Type B pancreatic cell (in vitro differentiated cells): ENCODE measurements around the gene OIT3. TPM values are rescaled to one million over a fixed set of nuclear protein-coding genes. Genes with fewer than 3 reads are reported as not detected.
"Not testable (repeated sequence)": the region's sequence is repeated elsewhere in the genome, so short reads cannot be mapped to it uniquely, and the experiment has no call there.

Source experiments
- DNase-seq: peaks from one replicate; pipeline ENCODE4 v3.0.0; 2021; ENCODE audit warnings: mixed read lengths; ENCODE audit not compliant: unreplicated experiment; ENCODE audit errors: extremely low spot score
- H3K27ac Mint-ChIP-seq: 2 replicates; pipeline ENCODE4 v1.8.0; 2021; ENCODE audit warnings: mild to moderate bottlenecking, mixed read lengths
- H3K27me3 Mint-ChIP-seq: 2 replicates; pipeline ENCODE4 v1.8.0; 2021; ENCODE audit warnings: mixed read lengths
- H3K36me3 Mint-ChIP-seq: 2 replicates; pipeline ENCODE4 v1.8.0; 2021; ENCODE audit warnings: mixed read lengths
- H3K4me1 Mint-ChIP-seq: one replicate; pipeline ENCODE4 v1.8.0; 2021; ENCODE audit warnings: mixed read lengths; ENCODE audit not compliant: unreplicated experiment
- H3K4me3 Mint-ChIP-seq: 2 replicates; pipeline ENCODE4 v1.8.0; 2021; ENCODE audit warnings: mild to moderate bottlenecking, mixed read lengths
- H3K9me3 Mint-ChIP-seq: 2 replicates; pipeline ENCODE4 v1.8.0; 2021; ENCODE audit warnings: mixed read lengths
- total RNA-seq: library from RNA; stranded (reverse); gene quantifications from 2 replicates; pipeline ENCODE4 v1.2.1, GENCODE V29; 2021; ENCODE audit warnings: low replicate concordance
- TF ChIP-seq, protein P1 (sequence below): fragments of 200-600 bp; sonication (generic); conservative IDR thresholded peaks from 2 replicates; pipeline ENCODE4 v1.5.0; 2021; ENCODE audit warnings: antibody characterized with exemption, mild to moderate bottlenecking

The OIT3 gene
- total RNA-seq, 1 donor from 2014 or later: not detected

DNA sequence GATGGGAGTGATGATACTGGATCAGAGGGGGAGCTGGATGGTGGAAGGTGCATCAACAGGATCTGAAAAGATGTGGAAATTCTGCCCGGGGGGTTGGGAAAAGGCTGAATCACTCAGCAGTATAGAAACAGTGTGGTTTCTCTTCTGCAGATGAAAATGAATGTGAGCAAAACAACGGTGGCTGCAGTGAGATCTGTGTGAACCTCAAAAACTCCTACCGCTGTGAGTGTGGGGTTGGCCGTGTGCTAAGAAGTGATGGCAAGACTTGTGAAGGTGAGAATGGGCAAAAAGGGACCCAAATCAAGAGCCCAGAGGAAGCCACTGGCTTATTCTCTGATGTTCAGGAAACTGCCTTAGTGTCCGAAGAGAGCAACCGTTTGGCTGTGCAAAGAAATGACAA lies 12.9 kb downstream of the OIT3 start:
- no peaks in the 10 kb centered on the region for H3K36me3 Mint-ChIP-seq
- no peak overlapping the region for H3K27ac Mint-ChIP-seq
- no peak overlapping the region for H3K4me3 Mint-ChIP-seq
- DNase-seq: no peak
- no peaks in the 10 kb centered on the region for H3K27me3 Mint-ChIP-seq
- TF ChIP-seq, protein P1, sequence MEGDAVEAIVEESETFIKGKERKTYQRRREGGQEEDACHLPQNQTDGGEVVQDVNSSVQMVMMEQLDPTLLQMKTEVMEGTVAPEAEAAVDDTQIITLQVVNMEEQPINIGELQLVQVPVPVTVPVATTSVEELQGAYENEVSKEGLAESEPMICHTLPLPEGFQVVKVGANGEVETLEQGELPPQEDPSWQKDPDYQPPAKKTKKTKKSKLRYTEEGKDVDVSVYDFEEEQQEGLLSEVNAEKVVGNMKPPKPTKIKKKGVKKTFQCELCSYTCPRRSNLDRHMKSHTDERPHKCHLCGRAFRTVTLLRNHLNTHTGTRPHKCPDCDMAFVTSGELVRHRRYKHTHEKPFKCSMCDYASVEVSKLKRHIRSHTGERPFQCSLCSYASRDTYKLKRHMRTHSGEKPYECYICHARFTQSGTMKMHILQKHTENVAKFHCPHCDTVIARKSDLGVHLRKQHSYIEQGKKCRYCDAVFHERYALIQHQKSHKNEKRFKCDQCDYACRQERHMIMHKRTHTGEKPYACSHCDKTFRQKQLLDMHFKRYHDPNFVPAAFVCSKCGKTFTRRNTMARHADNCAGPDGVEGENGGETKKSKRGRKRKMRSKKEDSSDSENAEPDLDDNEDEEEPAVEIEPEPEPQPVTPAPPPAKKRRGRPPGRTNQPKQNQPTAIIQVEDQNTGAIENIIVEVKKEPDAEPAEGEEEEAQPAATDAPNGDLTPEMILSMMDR: no peak
- no peaks in the 10 kb centered on the region for H3K4me1 Mint-ChIP-seq
- H3K9me3 Mint-ChIP-seq: no peaks in the 10 kb centered on the region

DNA sequence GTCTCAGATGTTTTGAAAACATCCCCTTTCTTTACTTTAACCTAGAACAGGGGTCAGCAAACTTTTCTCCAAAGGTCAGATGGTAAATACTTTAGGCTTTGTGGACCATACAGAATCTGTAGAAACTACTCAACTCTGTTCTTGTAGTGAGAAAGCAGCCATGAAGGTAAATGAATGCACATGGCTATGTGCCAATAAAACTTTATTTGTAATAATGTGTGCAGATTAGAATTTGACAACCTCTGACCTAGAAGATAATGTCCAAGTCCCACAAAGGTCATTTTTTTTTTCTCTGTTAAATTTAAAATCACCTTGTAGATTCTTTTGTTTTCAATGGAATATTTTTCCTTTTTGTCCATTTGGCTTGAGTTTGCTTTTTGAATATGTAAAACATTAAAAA lies 17.2 kb downstream of the OIT3 start:
- Mint-ChIP-seq H3K27ac (no peak overlapping the region), H3K4me3 (no peak overlapping the region), H3K27me3 (no peaks in the 10 kb centered on the region), H3K9me3 (no peaks in the 10 kb centered on the region), H3K4me1 (no peaks in the 10 kb centered on the region), H3K36me3 (no peaks in the 10 kb centered on the region)
- TF ChIP-seq, protein P1: no peak
- DNase-seq: no peak

DNA sequence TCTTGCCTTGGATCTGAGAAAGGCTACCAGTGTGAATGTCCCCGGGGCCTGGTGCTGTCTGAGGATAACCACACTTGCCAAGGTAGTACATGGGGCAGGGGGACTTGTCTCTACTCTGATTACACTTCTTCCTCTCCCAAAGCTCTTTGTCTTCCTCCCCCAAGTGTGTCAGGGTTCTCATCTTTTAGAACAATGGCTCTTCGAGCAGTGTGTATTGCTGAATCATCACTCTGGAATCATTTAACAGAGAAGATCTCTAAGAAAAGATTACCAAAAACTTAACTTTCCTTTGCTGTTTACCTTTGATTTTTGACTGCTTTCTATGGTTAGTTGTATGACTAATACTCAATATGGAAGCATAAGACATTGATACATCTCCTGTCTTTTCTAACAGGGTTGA lies 18.2 kb downstream of the OIT3 start:
- H3K4me1 Mint-ChIP-seq: no peaks in the 10 kb centered on the region
- DNase-seq: no peak
- no peak overlapping the region for H3K4me3 Mint-ChIP-seq
- no peaks in the 10 kb centered on the region for H3K27me3 Mint-ChIP-seq
- H3K27ac Mint-ChIP-seq: no peak overlapping the region
- no peaks in the 10 kb centered on the region for H3K9me3 Mint-ChIP-seq
- H3K36me3 Mint-ChIP-seq: no peaks in the 10 kb centered on the region
- TF ChIP-seq, protein P1: no peak

DNA sequence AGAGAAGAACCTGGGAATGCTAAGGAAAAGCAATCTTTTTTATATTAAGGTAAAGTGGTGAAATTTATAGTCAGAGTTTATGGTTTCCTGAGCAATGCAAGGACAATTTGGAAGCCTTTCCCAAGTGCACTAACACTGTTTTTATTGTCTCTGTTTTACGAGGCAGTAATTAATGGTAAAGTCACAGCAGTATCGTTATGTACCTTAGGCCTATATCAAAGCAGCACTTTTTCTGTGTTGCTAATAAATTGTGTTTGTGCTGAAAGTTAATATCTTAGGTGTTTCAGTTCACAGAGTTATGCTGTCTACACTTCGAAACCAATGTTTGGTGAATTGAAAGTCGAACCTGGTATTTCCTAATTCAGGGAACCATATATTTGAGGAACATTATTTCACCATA lies 19.2 kb downstream of the OIT3 start:
- TF ChIP-seq, protein P1: no peak

DNA sequence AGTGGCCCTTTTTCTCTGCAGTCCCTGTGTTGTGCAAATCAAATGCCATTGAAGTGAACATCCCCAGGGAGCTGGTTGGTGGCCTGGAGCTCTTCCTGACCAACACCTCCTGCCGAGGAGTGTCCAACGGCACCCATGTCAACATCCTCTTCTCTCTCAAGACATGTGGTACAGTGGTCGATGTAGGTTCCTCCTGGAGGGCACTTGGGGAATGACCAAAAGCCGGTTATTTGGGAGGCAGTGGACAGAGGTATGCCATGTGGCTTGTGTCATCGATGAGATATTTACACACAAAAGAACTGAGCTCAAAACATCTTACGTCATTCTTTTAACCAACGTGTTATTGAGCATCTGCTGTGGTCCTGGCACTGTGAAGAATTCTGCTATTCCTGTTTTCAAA lies 19.7 kb downstream of the OIT3 start:
- no peaks in the 10 kb centered on the region for H3K9me3 Mint-ChIP-seq
- no peaks in the 10 kb centered on the region for H3K27me3 Mint-ChIP-seq
- no peak overlapping the region for H3K4me3 Mint-ChIP-seq
- DNase-seq: no peak
- H3K36me3 Mint-ChIP-seq: no peaks in the 10 kb centered on the region
- H3K27ac Mint-ChIP-seq: no peak overlapping the region
- TF ChIP-seq, protein P1: peak; percentile 18
- no peaks in the 10 kb centered on the region for H3K4me1 Mint-ChIP-seq

More for the DNA sequence above, 19.2 kb downstream of the OIT3 start:
- no peak for DNase-seq
- H3K27me3 Mint-ChIP-seq: no peaks in the 10 kb centered on the region
- H3K36me3 Mint-ChIP-seq: no peaks in the 10 kb centered on the region
- no peak overlapping the region for H3K4me3 Mint-ChIP-seq
- no peaks in the 10 kb centered on the region for H3K9me3 Mint-ChIP-seq
- no peak overlapping the region for H3K27ac Mint-ChIP-seq
- H3K4me1 Mint-ChIP-seq: no peaks in the 10 kb centered on the region

DNA sequence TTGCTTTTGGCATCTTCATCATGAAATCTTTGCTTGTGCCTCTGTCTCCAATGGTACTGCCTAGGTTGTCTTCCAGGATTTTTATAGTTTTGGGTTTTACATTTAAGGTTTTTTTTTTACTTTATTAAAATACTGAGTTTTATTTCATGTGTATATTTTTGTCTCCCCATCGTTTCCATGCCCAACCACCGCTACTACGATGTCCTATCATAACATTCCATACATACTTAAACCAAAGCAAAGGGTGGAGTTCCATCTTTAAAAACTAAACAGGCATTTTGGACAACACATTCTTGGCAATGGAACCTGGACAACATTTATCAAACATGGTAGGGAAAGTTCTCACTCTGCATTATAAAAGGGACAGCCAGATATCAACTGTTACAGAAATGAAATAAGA lies 23.7 kb downstream of the OIT3 start:
- not testable (repeated sequence) for H3K4me3 Mint-ChIP-seq, DNase-seq

DNA sequence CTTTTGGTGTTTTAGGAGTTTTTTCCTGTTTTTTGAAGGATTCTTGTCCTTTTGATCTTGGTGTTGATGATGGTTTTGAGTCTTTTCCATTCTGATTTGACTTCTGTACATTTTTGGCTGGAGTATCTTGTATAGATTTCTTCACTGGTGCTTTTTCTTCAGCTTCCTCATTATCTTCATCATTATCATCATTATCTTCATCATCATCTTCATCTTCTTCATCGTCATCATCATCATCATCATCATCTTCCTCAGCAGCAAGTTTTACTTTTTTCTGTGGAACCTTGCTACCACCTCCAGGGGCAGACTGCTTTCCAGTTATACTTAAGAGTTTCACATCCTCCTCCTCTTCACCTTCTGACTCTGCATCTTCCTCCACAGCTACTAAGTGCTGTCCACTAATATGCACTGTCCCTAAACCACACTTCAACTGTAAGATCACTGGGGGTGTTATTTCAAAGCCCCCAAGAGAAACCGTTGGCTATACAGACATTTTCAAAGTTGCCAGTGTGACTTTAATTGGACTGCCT lies 24.3 kb downstream of the OIT3 start:
- not testable (repeated sequence) for DNase-seq, H3K36me3 Mint-ChIP-seq, H3K4me1 Mint-ChIP-seq, H3K4me3 Mint-ChIP-seq, H3K27ac Mint-ChIP-seq, H3K27me3 Mint-ChIP-seq
- H3K9me3 Mint-ChIP-seq: peaks cover 12% of the 10 kb centered on the region

More for the DNA sequence above, 23.7 kb downstream of the OIT3 start:
- H3K9me3 Mint-ChIP-seq, H3K36me3 Mint-ChIP-seq, H3K27me3 Mint-ChIP-seq, H3K27ac Mint-ChIP-seq, H3K4me1 Mint-ChIP-seq: not testable (repeated sequence)
